ENCODE data around the gene ASIC4. TPM values are rescaled to one million over a fixed set of nuclear protein-coding genes. Genes with fewer than 3 reads are reported as not detected.

ASIC4 gene
- total RNA-seq, 2 donors from 2014 or later = not detected

DNA sequence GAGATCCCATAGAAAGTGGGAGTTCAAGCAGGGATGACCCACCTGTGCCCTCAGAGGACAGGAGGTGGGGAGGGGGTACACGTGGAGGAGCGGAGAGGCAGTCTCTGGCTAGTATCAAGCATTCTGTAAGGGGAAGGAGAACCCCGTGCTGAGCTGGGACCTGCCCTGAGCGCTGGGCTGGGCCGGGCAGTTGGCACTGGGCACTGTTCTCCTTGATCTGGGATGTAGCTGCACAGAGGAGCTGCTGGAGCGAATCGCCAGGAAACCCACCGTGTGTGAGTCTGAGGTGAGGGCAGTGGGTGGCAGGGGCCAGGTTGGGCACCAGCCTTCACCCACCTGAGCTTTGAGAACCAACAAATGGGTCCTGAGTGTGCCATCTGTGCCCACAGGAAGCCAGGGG is 35.4 kb upstream of the ASIC4 start:
- WGBS, 2 donors = 47 to 59% methylated on average over 6 to 8 of the region's 8 CpGs
- H3K4me3 ChIP-seq = no peak overlapping the region
- DNase-seq (no peak), ATAC-seq (no peak)
- no peak overlapping the region for H3K27ac ChIP-seq
- no peaks in the 10 kb centered on the region for H3K9me3 ChIP-seq
- peaks cover under 1 to 12% of the 10 kb centered on the region in 2 donors for H3K27me3 ChIP-seq
- H3K4me1 ChIP-seq = peaks cover 3% of the 10 kb centered on the region
- intact Hi-C loops (cut with DNase I) = loop anchor here (5.0 kb wide), 1 partner anchor 48 kb away; no protein-coding TSS in a partner anchor
- H3K36me3 ChIP-seq (replicated peaks in 1 of 2; ENCODE audit: insufficient read depth in 1 of 2, low read depth in 2 of 2) = no peaks in the 10 kb centered on the region
- TF ChIP-seq, protein P1, sequence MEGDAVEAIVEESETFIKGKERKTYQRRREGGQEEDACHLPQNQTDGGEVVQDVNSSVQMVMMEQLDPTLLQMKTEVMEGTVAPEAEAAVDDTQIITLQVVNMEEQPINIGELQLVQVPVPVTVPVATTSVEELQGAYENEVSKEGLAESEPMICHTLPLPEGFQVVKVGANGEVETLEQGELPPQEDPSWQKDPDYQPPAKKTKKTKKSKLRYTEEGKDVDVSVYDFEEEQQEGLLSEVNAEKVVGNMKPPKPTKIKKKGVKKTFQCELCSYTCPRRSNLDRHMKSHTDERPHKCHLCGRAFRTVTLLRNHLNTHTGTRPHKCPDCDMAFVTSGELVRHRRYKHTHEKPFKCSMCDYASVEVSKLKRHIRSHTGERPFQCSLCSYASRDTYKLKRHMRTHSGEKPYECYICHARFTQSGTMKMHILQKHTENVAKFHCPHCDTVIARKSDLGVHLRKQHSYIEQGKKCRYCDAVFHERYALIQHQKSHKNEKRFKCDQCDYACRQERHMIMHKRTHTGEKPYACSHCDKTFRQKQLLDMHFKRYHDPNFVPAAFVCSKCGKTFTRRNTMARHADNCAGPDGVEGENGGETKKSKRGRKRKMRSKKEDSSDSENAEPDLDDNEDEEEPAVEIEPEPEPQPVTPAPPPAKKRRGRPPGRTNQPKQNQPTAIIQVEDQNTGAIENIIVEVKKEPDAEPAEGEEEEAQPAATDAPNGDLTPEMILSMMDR (IDR thresholded peaks at IDR 0.05) = no peak
- no peak for TF ChIP-seq POLR2A (IDR thresholded peaks at IDR 0.05)

DNA sequence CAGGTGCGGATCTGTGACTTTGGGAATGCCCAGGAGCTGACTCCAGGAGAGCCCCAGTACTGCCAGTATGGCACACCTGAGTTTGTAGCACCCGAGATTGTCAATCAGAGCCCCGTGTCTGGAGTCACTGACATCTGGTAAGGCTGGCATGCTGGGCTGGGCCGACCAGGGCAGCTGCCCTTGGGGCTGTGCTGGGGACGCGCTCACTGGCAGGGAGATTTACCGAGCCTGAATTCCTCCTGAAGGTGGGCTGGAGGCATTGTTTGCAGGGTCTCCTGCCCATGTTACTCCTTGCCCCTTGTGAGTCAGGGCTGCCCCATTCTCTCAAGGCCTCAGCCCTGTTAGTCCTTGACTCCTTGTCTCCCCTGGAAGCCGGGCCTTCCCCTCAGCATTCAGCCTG is 34.3 kb upstream of the ASIC4 start:
- ATAC-seq = no peak
- intact Hi-C loops (cut with DNase I) = no loop called here
- WGBS, 2 donors = 79 to 80% methylated on average over 1 to 8 of the region's 8 CpGs
- TF ChIP-seq, protein P1 (IDR thresholded peaks at IDR 0.05) = no peak
- TF ChIP-seq POLR2A (IDR thresholded peaks at IDR 0.05) = no peak
- no peak overlapping the region for H3K27ac ChIP-seq
- H3K4me3 ChIP-seq = no peak overlapping the region
- DNase-seq = no peak
- no peaks in the 10 kb centered on the region for H3K9me3 ChIP-seq
- peaks cover 9 to 23% of the 10 kb centered on the region in 2 donors for H3K27me3 ChIP-seq
- H3K4me1 ChIP-seq = peaks cover 13% of the 10 kb centered on the region
- no peaks in the 10 kb centered on the region for H3K36me3 ChIP-seq (replicated peaks in 1 of 2; ENCODE audit: insufficient read depth in 1 of 2, low read depth in 2 of 2)

DNA sequence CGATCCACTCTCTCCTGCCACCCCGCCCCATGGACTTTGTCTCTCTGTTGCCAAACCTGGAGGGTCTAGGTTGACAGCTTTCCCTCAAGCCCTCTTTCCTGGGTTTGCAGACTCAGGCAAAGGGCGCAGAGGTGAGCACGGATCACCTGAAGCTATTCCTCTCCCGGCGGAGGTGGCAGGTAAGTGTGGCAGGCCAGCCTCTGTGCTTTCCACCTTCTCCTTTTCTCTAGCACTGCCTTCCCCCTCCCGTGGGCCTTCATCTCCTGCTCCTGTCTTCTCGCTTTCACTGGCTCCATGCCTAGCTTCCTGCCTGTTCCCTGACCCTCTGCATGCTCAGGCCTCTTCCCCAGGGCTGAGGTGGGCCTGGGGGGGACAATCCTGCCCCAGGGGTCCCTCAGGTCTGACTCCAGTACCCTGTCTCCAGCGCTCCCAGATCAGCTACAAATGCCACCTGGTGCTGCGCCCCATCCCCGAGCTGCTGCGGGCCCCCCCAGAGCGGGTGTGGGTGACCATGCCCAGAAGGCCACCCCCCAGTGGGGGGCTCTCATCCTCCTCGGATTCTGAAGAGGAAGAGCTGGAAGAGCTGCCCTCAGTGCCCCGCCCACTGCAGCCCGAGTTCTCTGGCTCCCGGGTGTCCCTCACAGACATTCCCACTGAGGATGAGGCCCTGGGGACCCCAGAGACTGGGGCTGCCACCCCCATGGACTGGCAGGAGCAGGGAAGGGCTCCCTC is 31.4 kb upstream of the ASIC4 start:
- intact Hi-C loops (cut with DNase I) = no loop called here
- WGBS, 2 donors = 79 to 85% methylated on average over 8 to 13 of the region's 17 CpGs
- H3K27ac ChIP-seq = no peak overlapping the region
- DNase-seq (no peak), ATAC-seq (no peak)
- H3K36me3 ChIP-seq (replicated peaks in 1 of 2; ENCODE audit: insufficient read depth in 1 of 2, low read depth in 2 of 2) = no peaks in the 10 kb centered on the region
- peaks cover 13% of the 10 kb centered on the region for H3K4me1 ChIP-seq
- TF ChIP-seq POLR2A (IDR thresholded peaks at IDR 0.05) = no peak
- TF ChIP-seq, protein P1 (IDR thresholded peaks at IDR 0.05) = no peak
- peaks cover 9 to 30% of the 10 kb centered on the region in 2 donors for H3K27me3 ChIP-seq
- no peaks in the 10 kb centered on the region for H3K9me3 ChIP-seq
- H3K4me3 ChIP-seq = no peak overlapping the region

DNA sequence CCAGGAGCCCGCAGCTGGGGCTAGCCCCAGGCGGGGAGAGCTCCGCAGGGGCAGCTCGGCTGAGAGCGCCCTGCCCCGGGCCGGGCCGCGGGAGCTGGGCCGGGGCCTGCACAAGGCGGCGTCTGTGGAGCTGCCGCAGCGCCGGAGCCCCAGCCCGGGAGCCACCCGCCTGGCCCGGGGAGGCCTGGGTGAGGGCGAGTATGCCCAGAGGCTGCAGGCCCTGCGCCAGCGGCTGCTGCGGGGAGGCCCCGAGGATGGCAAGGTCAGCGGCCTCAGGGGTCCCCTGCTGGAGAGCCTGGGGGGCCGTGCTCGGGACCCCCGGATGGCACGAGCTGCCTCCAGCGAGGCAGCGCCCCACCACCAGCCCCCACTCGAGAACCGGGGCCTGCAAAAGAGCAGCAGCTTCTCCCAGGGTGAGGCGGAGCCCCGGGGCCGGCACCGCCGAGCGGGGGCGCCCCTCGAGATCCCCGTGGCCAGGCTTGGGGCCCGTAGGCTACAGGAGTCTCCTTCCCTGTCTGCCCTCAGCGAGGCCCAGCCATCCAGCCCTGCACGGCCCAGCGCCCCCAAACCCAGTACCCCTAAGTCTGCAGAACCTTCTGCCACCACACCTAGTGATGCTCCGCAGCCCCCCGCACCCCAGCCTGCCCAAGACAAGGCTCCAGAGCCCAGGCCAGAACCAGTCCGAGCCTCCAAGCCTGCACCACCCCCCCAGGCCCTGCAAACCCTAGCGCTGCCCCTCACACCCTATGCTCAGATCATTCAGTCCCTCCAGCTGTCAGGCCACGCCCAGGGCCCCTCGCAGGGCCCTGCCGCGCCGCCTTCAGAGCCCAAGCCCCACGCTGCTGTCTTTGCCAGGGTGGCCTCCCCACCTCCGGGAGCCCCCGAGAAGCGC is 30.6 kb upstream of the ASIC4 start:
- ATAC-seq (no peak), DNase-seq (no peak)
- no peaks in the 10 kb centered on the region for H3K9me3 ChIP-seq
- H3K4me1 ChIP-seq = peaks cover 13% of the 10 kb centered on the region
- TF ChIP-seq, protein P1 (IDR thresholded peaks at IDR 0.05) = no peak
- TF ChIP-seq POLR2A (IDR thresholded peaks at IDR 0.05) = no peak
- no peak overlapping the region for H3K4me3 ChIP-seq
- no peak overlapping the region for H3K27ac ChIP-seq
- 24 to 29% methylated on average over 4 to 57 of the region's 58 CpGs for WGBS, 2 donors
- intact Hi-C loops (cut with DNase I) = no loop called here
- H3K36me3 ChIP-seq (replicated peaks in 1 of 2; ENCODE audit: insufficient read depth in 1 of 2, low read depth in 2 of 2) = no peaks in the 10 kb centered on the region
- peaks cover 9 to 30% of the 10 kb centered on the region in 2 donors for H3K27me3 ChIP-seq

All from body of pancreas (tissue), 4 donors.